ENCODE measurements around the gene PRR32.

The PRR32 gene

DNA sequence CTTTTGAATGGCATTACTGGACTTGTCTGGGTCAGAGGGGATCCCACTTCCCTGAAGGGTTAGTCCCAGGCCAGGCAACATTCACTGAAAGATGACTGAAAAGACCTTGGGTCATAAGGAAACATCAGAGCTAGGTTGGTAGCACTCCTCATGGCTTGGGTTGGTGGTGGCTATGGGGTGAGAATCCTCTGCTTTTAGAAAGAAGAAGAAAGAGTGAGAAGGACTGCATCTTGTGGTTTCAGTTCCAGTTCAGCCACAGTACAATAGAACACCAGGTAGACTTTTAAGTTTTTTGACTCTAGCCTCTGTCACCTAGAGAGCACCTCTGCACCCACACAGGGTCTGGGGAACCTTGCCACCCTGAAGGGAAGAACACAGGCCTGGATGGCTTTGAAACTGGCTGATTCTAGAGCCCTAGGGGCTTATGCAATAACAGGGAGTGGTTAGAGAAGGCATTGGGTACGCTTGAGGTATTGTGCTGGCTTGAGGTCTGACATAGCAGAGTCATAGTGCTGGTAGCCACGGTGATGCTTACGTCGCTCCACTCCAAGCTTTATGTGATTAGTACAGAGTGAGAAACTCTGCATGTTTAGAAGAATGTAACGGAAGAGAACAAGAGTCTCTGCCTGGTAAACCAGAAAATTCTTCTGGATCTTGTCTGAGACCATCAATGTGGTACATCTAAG lies 36.5 kb downstream of the PRR32 start:
- H3K36me3 ChIP-seq (ENCODE audit: control insufficient read depth in 2 of 2, insufficient read depth in 2 of 2, low read length in 2 of 2), result no peaks in the 10 kb centered on the region
- no peaks in the 10 kb centered on the region for H3K27me3 ChIP-seq (ENCODE audit: control insufficient read depth in 1 of 2, insufficient read depth in 2 of 2, low read length in 2 of 2)
- H3K9ac ChIP-seq (ENCODE audit: low read length in 2 of 2), result no peak overlapping the region
- H3K9me3 ChIP-seq (ENCODE audit: control insufficient read depth in 2 of 2, low read length in 2 of 2), result no peaks in the 10 kb centered on the region
- H3K27ac ChIP-seq (ENCODE audit: low read length), result no peak overlapping the region
- no peak overlapping the region for H3K4me3 ChIP-seq (ENCODE audit: low read length in 2 of 2)
- H3K4me1 ChIP-seq (ENCODE audit: control insufficient read depth, insufficient read depth, low read length), result no peaks in the 10 kb centered on the region

Data from stomach smooth muscle (tissue), 2 donors.